GM12878 (cell line): ENCODE measurements around the gene EPHA2. TPM values are rescaled to one million over a fixed set of nuclear protein-coding genes. Genes with fewer than 3 reads are reported as not detected.
A peak's percentile ranks its signal among the peaks of the same experiment; 100 is the strongest.

Source experiments
- ATAC-seq: fragments of 200-7000 bp; cut with Tn5 transposase; 3 replicates; pipeline ENCODE4 v1.9.1; 2020; ENCODE audit warnings: mild to moderate bottlenecking, moderate library complexity
- BruUV-seq: library from RNA; stranded (reverse); fragments of 400-500 nt; replicated peaks from 2 replicates; lab custom pipeline; 2021; lab: Mats Ljungman, UMichigan
- CTCF ChIA-PET: fragments of 300-600 bp; sonication (Branson Sonifier 250); formaldehyde crosslinking; extraction: SDS; loops from one replicate; lab custom pipeline; 2021; ENCODE audit warnings: inconsistent platforms; lab: Yijun Ruan, JAX
- POLR2A ChIA-PET: fragments of 350-600 bp; formaldehyde crosslinking; extraction: SDS; loops from one replicate; lab custom pipeline; 2021; ENCODE audit warnings: inconsistent platforms; lab: Charles Lee
- RAD21 ChIA-PET: fragments of 300-600 bp; sonication (Branson Sonifier 250); formaldehyde crosslinking; loops from one replicate; lab custom pipeline; 2023; ENCODE audit warnings: antibody characterized with exemption; ENCODE audit not compliant: unreplicated experiment; lab: Charles Lee
- SMC1A ChIA-PET: fragments of 300-600 bp; sonication (Branson Sonifier 250); formaldehyde crosslinking; loops from one replicate; lab custom pipeline; 2023; ENCODE audit not compliant: unreplicated experiment, uncharacterized antibody; lab: Charles Lee
- DNase-seq: peaks from one replicate; pipeline ENCODE4 v3.0.0-alpha.2; 2011; ENCODE audit warnings: low read depth, low spot score
- FAIRE-seq: peaks from 3 replicates; lab custom pipeline; 2011; peaks lifted over from hg19 to GRCh38; lab: Jason Lieb, UNC
- H2AFZ ChIP-seq: 2 replicates; pipeline ENCODE4 v1.6.0; 2011; ENCODE audit warnings: low read depth, low read length, control low read depth; ENCODE audit not compliant: control insufficient read depth
- H3K27ac ChIP-seq: 2 replicates; pipeline ENCODE4 v1.5.1; 2011; ENCODE audit warnings: control low read depth; ENCODE audit not compliant: control insufficient read depth, insufficient read depth
- H3K27me3 ChIP-seq, 2 experiments: replicated peaks in 1 of 2; 2 replicates each; pipeline versions ENCODE4 v1.6.0 to v1.6.1; 2011; ENCODE audit warnings: low read length in 1 of 2; ENCODE audit not compliant: control insufficient read depth in 2 of 2, insufficient read depth in 2 of 2
- H3K36me3 ChIP-seq, 2 experiments: 2 replicates each; pipeline ENCODE4 v1.5.1; 2011; ENCODE audit warnings: low read length in 1 of 2; ENCODE audit not compliant: control insufficient read depth in 2 of 2, insufficient read depth in 2 of 2
- H3K4me1 ChIP-seq: 2 replicates; pipeline ENCODE4 v1.6.1; 2011; ENCODE audit warnings: mild to moderate bottlenecking, low read length, moderate library complexity, mixed read lengths; ENCODE audit not compliant: control insufficient read depth, insufficient read depth
- H3K4me2 ChIP-seq: 2 replicates; pipeline ENCODE4 v1.6.0; 2011; ENCODE audit warnings: control low read depth; ENCODE audit not compliant: control insufficient read depth, insufficient read depth
- H3K4me3 ChIP-seq: fragments of 200-600 bp; sonication (generic); 2 replicates; pipeline ENCODE4 v1.5.1; 2016
- H3K79me2 ChIP-seq: 2 replicates; pipeline ENCODE4 v1.6.0; 2011; ENCODE audit warnings: low read length; ENCODE audit not compliant: control insufficient read depth, insufficient read depth
- H3K9ac ChIP-seq: 2 replicates; pipeline ENCODE4 v1.8.0; 2011; ENCODE audit warnings: low read length, control low read depth, mixed read lengths; ENCODE audit not compliant: control insufficient read depth, insufficient read depth
- H3K9me3 ChIP-seq: replicated peaks from 3 replicates; pipeline ENCODE4 v1.5.1; 2011; ENCODE audit warnings: mild to moderate bottlenecking, low read length; ENCODE audit not compliant: control insufficient read depth, insufficient read depth
- H4K20me1 ChIP-seq: 2 replicates; pipeline ENCODE4 v1.6.0; 2011; ENCODE audit not compliant: control insufficient read depth, insufficient read depth
- CTCF ChIP-seq, 3 experiments: IDR thresholded peaks in 2 of 3; conservative IDR thresholded peaks in 1 of 3; 2 replicates each; pipeline ENCODE4 v1.5.1; 2011; ENCODE audit warnings: low read depth in 3 of 3, low read length in 3 of 3, mild to moderate bottlenecking in 3 of 3, control low read depth in 2 of 3, moderate library complexity in 2 of 3, inconsistent platforms in 1 of 3, mixed read lengths in 1 of 3; ENCODE audit not compliant: control insufficient read depth in 2 of 3, insufficient read depth in 1 of 3; ENCODE audit errors: extremely low read depth in 1 of 3
- RAD21 ChIP-seq: IDR thresholded peaks from 2 replicates; pipeline ENCODE4 v1.6.1; 2011; ENCODE audit warnings: mild to moderate bottlenecking, low read depth, low read length, moderate library complexity; ENCODE audit not compliant: insufficient read depth
- RELA ChIP-seq: fragments of 450-650 bp; IDR thresholded peaks from 2 replicates; pipeline ENCODE4 v1.8.0; 2014; ENCODE audit warnings: borderline replicate concordance; ENCODE audit not compliant: partially characterized antibody
- SMC3 ChIP-seq: IDR thresholded peaks from 2 replicates; pipeline ENCODE4 v1.6.1; 2011; ENCODE audit warnings: low read length, improper control_type of control experiment, borderline replicate concordance
- SUPT20H ChIP-seq: IDR thresholded peaks from 2 replicates; pipeline ENCODE4 v1.6.1; 2011; ENCODE audit warnings: low read depth, mild to moderate bottlenecking, low read length, moderate library complexity, borderline replicate concordance; ENCODE audit not compliant: control insufficient read depth
- WGBS: methylation state at CpG from one replicate; pipeline ENCODE4 v1.1.6; 2016; ENCODE audit warnings: low lambda C conversion rate; ENCODE audit not compliant: insufficient replicate concordance, insufficient coverage; ENCODE audit errors: missing lambda C conversion rate; 5-methylcytosine and 5-hydroxymethylcytosine counted together
- in situ Hi-C: fragments of 300-500 bp; cut with MboI; formaldehyde crosslinking; loops from 9 replicates; pipeline ENCODE4 v1.14.3; 2018; ENCODE audit warnings: mixed read lengths
- intact Hi-C: fragments of 100-400 bp; cut with micrococcal nuclease; formaldehyde crosslinking; loops from one replicate; pipeline ENCODE4 v1.14.2; 2022; ENCODE audit not compliant: unreplicated experiment
- polyA plus RNA-seq, 11 experiments: library from polyadenylated mRNA; depleted of rRNA in 4 of 11; unstranded in 6 of 11; stranded (reverse) in 5 of 11; fragments of >200 nt; fragmentation: Nextera tagmentation in 4 of 11; fragmentation: Illumina TruSeq in 1 of 11; extraction: Ambion mirVana in 4 of 11; extraction: Trizol in 1 of 11; gene quantifications; 1 replicate in 1 of 11; 2 replicates in 10 of 11; pipeline versions ENCODE4 v1.2.1 to v1.2.3, GENCODE V29; 2011 to 2016; ENCODE audit warnings: inconsistent platforms in 2 of 11, missing spikeins in 2 of 11, low read depth in 1 of 11
- total RNA-seq, 4 experiments: library from RNA; depleted of rRNA in 3 of 4; stranded (reverse); fragments of >200 nt in 3 of 4; fragmentation: Illumina TruSeq in 1 of 4; extraction: Trizol in 1 of 4; gene quantifications; 2 replicates each; pipeline versions ENCODE4 v1.2.1 to v1.2.3, GENCODE V29; 2013 to 2021
- TF ChIP-seq, protein P1 (sequence below): fragments of 450-650 bp; formaldehyde crosslinking; IDR thresholded peaks from 2 replicates; pipeline ENCODE4 v1.4.0; 2022; ENCODE audit warnings: mild to moderate bottlenecking, moderate library complexity
- TF ChIP-seq, protein P2 (sequence below): fragments of 450-650 bp; IDR thresholded peaks from 2 replicates; pipeline ENCODE4 v1.6.1; 2017; ENCODE audit warnings: mild to moderate bottlenecking, moderate library complexity

The EPHA2 gene
- total and polyA plus RNA-seq, 10 of the 15 experiments (the other 5 are each of a cell fraction or from before 2014, with no cell fraction given) = 0.04 to 0.51 (median 0.23) TPM; not detected in 2

DNA sequence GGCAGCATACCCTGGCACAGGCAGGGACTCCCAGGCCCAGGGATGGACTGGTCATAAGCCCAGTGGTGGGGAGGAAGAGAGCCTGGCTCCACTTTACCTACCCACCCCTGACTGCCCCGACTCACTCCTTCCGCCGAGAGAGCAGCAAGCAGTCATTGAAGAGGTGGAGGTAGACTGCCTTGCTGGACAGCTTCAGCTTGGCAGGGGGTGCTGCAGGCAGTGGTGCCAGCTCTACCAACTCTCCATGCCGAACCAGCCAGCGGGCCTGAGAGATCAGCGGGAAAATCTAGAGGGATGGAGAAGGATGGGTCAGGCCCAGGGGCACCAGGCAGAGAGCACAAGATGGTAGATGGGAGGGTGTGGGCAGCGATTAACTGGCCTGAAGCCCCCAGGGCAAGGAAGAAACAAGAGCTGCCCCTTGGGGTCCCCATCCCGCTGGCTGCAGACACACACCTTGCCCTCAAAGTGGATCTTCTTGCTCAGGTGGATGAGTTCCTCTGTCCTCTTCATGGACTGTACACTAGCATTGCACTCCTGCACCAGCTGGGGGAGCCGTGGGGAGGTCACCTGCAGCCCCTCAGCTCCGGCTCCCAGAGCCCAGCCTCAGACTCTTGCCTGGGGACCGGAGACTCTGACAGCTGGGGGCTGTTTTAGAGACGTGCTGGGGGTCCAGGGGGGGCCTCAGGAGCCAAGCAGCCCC, 48.9 kb upstream of the EPHA2 start:
- Histone ChIP-seq H2AFZ (no peak overlapping the region), H3K4me1 (peaks cover 4% of the 10 kb centered on the region; the same call in 1 of the 2 replicates), H3K9ac (no peak overlapping the region), H3K36me3 (no peaks in the 10 kb centered on the region), H3K9me3 (no peaks in the 10 kb centered on the region), H4K20me1 (no peaks in the 10 kb centered on the region), H3K4me3 (no peak overlapping the region), H3K4me2 (no peak overlapping the region), H3K27me3 (no peaks in the 10 kb centered on the region), H3K27ac (no peak overlapping the region), H3K79me2 (no peaks in the 10 kb centered on the region)
- TF ChIP-seq CTCF (IDR thresholded peaks at IDR 0.05 in 2 of 3, conservative IDR thresholded peaks at IDR 0.05 in 1 of 3; ENCODE audit: control insufficient read depth in 2 of 3, extremely low read depth in 1 of 3, insufficient read depth in 1 of 3, low read depth in 3 of 3, low read length in 3 of 3) (peak in 2 of 3 experiments; percentile 34 to 38; a peak in 3 of 6 replicates), RELA (no peak), RAD21 (peak; percentile 32), SMC3 (peak; percentile 24; the same call in 1 of the 2 replicates), SUPT20H (no peak)
- TF ChIP-seq, protein P1, sequence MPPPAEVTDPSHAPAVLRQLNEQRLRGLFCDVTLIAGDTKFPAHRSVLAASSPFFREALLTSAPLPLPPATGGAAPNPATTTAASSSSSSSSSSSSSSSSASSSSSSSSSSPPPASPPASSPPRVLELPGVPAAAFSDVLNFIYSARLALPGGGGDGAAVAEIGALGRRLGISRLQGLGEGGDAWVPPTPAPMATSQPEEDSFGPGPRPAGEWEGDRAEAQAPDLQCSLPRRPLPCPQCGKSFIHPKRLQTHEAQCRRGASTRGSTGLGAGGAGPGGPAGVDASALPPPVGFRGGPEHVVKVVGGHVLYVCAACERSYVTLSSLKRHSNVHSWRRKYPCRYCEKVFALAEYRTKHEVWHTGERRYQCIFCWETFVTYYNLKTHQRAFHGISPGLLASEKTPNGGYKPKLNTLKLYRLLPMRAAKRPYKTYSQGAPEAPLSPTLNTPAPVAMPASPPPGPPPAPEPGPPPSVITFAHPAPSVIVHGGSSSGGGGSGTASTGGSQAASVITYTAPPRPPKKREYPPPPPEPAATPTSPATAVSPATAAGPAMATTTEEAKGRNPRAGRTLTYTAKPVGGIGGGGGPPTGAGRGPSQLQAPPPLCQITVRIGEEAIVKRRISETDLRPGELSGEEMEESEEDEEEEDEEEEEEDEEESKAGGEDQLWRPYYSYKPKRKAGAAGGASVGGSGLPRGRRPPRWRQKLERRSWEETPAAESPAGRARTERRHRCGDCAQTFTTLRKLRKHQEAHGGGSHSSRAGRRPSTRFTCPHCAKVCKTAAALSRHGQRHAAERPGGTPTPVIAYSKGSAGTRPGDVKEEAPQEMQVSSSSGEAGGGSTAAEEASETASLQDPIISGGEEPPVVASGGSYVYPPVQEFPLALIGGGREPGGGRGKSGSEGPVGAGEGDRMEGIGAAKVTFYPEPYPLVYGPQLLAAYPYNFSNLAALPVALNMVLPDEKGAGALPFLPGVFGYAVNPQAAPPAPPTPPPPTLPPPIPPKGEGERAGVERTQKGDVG (CRISPR knock-in tag) = no peak
- TF ChIP-seq, protein P2, sequence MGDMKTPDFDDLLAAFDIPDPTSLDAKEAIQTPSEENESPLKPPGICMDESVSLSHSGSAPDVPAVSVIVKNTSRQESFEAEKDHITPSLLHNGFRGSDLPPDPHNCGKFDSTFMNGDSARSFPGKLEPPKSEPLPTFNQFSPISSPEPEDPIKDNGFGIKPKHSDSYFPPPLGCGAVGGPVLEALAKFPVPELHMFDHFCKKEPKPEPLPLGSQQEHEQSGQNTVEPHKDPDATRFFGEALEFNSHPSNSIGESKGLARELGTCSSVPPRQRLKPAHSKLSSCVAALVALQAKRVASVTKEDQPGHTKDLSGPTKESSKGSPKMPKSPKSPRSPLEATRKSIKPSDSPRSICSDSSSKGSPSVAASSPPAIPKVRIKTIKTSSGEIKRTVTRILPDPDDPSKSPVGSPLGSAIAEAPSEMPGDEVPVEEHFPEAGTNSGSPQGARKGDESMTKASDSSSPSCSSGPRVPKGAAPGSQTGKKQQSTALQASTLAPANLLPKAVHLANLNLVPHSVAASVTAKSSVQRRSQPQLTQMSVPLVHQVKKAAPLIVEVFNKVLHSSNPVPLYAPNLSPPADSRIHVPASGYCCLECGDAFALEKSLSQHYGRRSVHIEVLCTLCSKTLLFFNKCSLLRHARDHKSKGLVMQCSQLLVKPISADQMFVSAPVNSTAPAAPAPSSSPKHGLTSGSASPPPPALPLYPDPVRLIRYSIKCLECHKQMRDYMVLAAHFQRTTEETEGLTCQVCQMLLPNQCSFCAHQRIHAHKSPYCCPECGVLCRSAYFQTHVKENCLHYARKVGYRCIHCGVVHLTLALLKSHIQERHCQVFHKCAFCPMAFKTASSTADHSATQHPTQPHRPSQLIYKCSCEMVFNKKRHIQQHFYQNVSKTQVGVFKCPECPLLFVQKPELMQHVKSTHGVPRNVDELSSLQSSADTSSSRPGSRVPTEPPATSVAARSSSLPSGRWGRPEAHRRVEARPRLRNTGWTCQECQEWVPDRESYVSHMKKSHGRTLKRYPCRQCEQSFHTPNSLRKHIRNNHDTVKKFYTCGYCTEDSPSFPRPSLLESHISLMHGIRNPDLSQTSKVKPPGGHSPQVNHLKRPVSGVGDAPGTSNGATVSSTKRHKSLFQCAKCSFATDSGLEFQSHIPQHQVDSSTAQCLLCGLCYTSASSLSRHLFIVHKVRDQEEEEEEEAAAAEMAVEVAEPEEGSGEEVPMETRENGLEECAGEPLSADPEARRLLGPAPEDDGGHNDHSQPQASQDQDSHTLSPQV = no peak
- RAD21 ChIA-PET = no interaction called here
- FAIRE-seq = no peak
- CTCF ChIA-PET = interaction anchor here (0.6 to 3.4 kb wide), 9 partner anchors 8 to 678 kb away, joined by 3 to 18 read pairs (median 3); partner anchors contain the start of gene ARHGEF19
- in situ Hi-C loops (no loop called here), intact Hi-C loops (loop anchor here (5.0 kb wide), 1 partner anchor 158 kb away; no protein-coding TSS in a partner anchor)
- POLR2A ChIA-PET = no interaction called here
- SMC1A ChIA-PET = no interaction called here
- DNase-seq = no peak
- no peak for ATAC-seq
- BruUV-seq = no TSS peak
- WGBS = 62% methylated on average over 12 of the region's 12 CpGs
